Vagina (tissue), 2 donors: Measurements from ENCODE around the gene FIZ1. TPM values are rescaled to one million over a fixed set of nuclear protein-coding genes. Genes with fewer than 3 reads are reported as not detected.

Source experiments
- DNase-seq, 2 donors: peaks; one replicate each; pipeline ENCODE4 v3.0.0-alpha.2; 2017; ENCODE audit errors: extremely low spot score in 2 of 2
- H3K27ac ChIP-seq: fragments of 200-600 bp; sonication (generic); one replicate; pipeline ENCODE4 v1.5.1; 2019
- H3K27me3 ChIP-seq: fragments of 200-600 bp; sonication (generic); one replicate; pipeline ENCODE4 v1.5.1; 2019
- H3K36me3 ChIP-seq, 2 donors: fragments of 200-600 bp; sonication (generic); one replicate each; pipeline ENCODE4 v1.5.1; 2017 to 2019
- H3K4me1 ChIP-seq: fragments of 200-600 bp; sonication (generic); one replicate; pipeline ENCODE4 v1.5.1; 2019
- H3K4me3 ChIP-seq, 2 donors: fragments of 200-600 bp; sonication (generic); 1 replicate in 1 of 2; 2 replicates in 1 of 2; pipeline ENCODE4 v1.5.1; 2016 to 2019
- H3K9me3 ChIP-seq: fragments of 200-600 bp; sonication (generic); one replicate; pipeline ENCODE4 v1.5.1; 2019
- POLR2A ChIP-seq, 2 donors: fragments of 450-650 bp; IDR thresholded peaks; one replicate each; pipeline ENCODE4 v1.6.1; 2017; ENCODE audit warnings: antibody characterized with exemption in 2 of 2, mild to moderate bottlenecking in 2 of 2, moderate library complexity in 2 of 2
- POLR2AphosphoS5 ChIP-seq, 2 donors: sonication (generic); formaldehyde crosslinking; IDR thresholded peaks; one replicate each; pipeline ENCODE4 v1.9.0; 2017; ENCODE audit warnings: antibody characterized with exemption in 2 of 2, mild to moderate bottlenecking in 2 of 2, low read depth in 1 of 2; ENCODE audit not compliant: insufficient read depth in 1 of 2
- intact Hi-C: fragments of 100-400 bp; cut with DNase I; formaldehyde crosslinking; loops from one replicate; pipeline ENCODE4 v1.15.1; 2023
- total RNA-seq: library from RNA; depleted of rRNA; stranded (reverse); fragments of >200 nt; gene quantifications from one replicate; pipeline ENCODE4 v1.2.3, GENCODE V29; 2016
- TF ChIP-seq, protein P1 (sequence below), 3 experiments: fragments of 450-650 bp in 2 of 3; fragments of 200-600 bp in 1 of 3; sonication (generic) in 1 of 3; IDR thresholded peaks; one replicate each; pipeline ENCODE4 v1.5.1; 2017 to 2019; ENCODE audit warnings: antibody characterized with exemption in 3 of 3, mild to moderate bottlenecking in 2 of 3, moderate library complexity in 2 of 3

FIZ1 gene
- total RNA-seq, 1 donor from 2014 or later: 5.4 TPM

DNA sequence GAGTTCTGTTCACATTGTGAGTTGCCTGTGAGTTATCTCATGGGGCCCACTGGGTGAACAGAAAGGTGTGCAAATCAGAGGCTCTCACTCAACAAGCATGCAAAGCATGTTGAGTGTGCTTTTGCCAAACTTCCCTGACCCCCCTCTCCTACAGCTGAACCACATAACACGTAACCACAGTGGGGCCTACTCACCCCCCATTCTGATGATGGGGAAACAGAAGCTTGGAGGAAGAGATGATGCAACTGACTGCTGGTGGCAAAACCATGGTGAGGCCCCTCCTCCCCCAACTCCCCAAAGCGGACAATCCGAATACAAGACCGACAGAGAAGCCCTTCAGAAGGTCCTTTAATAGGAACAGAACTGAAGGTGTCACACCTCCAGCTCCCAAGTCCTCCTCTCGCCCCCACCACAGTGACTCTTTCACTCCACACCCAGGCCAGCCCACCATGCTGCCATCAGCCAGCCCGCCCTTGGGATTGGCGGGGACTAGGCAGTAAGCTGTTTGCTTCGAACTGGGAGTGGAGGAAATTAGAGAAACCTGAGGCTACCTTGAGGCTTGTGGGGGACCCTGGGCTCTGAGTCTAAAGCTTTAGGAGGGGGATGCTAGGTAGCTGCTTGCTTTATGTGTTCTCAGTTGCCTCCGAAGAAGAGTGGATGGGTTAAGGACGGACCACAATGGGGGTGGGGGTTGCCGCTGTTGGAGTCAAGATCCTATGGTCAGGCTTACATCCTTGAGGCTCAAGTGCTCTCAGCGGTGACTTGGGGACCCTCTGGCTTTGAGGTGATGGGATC, 21.3 kb upstream of the FIZ1 start:
- H3K4me3 ChIP-seq: no peak overlapping the region
- intact Hi-C loops: no loop called here
- H3K9me3 ChIP-seq: no peaks in the 10 kb centered on the region
- H3K27me3 ChIP-seq: no peaks in the 10 kb centered on the region
- peaks cover 14% of the 10 kb centered on the region for H3K4me1 ChIP-seq
- TF ChIP-seq POLR2AphosphoS5 (IDR thresholded peaks at IDR 0.05; ENCODE audit: insufficient read depth in 1 of 2, low read depth in 1 of 2) (no peak), POLR2A (IDR thresholded peaks at IDR 0.05) (no peak)
- TF ChIP-seq, protein P1, sequence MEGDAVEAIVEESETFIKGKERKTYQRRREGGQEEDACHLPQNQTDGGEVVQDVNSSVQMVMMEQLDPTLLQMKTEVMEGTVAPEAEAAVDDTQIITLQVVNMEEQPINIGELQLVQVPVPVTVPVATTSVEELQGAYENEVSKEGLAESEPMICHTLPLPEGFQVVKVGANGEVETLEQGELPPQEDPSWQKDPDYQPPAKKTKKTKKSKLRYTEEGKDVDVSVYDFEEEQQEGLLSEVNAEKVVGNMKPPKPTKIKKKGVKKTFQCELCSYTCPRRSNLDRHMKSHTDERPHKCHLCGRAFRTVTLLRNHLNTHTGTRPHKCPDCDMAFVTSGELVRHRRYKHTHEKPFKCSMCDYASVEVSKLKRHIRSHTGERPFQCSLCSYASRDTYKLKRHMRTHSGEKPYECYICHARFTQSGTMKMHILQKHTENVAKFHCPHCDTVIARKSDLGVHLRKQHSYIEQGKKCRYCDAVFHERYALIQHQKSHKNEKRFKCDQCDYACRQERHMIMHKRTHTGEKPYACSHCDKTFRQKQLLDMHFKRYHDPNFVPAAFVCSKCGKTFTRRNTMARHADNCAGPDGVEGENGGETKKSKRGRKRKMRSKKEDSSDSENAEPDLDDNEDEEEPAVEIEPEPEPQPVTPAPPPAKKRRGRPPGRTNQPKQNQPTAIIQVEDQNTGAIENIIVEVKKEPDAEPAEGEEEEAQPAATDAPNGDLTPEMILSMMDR (IDR thresholded peaks at IDR 0.05): no peak
- no peak for DNase-seq
- peaks cover 0 to 19% of the 10 kb centered on the region in 2 donors for H3K36me3 ChIP-seq
- H3K27ac ChIP-seq: no peak overlapping the region

GRCh38 chr19:55619286-55619685, 20.0 kb upstream of the FIZ1 start:
- H3K9me3 ChIP-seq: no peaks in the 10 kb centered on the region
- no peak overlapping the region for H3K4me3 ChIP-seq
- no peak for DNase-seq
- intact Hi-C loops: no loop called here
- H3K27me3 ChIP-seq: no peaks in the 10 kb centered on the region
- peaks cover 0 to 24% of the 10 kb centered on the region in 2 donors for H3K36me3 ChIP-seq
- peaks cover 7% of the 10 kb centered on the region for H3K4me1 ChIP-seq
- TF ChIP-seq POLR2A (IDR thresholded peaks at IDR 0.05) (no peak), POLR2AphosphoS5 (IDR thresholded peaks at IDR 0.05; ENCODE audit: insufficient read depth in 1 of 2, low read depth in 1 of 2) (no peak)
- TF ChIP-seq, protein P1 (IDR thresholded peaks at IDR 0.05): no peak
- no peak overlapping the region for H3K27ac ChIP-seq

- Histone ChIP-seq H3K4me3 (no peak overlapping the region), H3K27ac (no peak overlapping the region), H3K9me3 (no peaks in the 10 kb centered on the region), H3K36me3 (peaks cover 0 to 24% of the 10 kb centered on the region in 2 donors), H3K27me3 (no peaks in the 10 kb centered on the region), H3K4me1 (peaks cover under 1% of the 10 kb centered on the region)
- DNase-seq: no peak
- intact Hi-C loops: no loop called here
- TF ChIP-seq, protein P1 (IDR thresholded peaks at IDR 0.05): no peak
- TF ChIP-seq POLR2AphosphoS5 (IDR thresholded peaks at IDR 0.05; ENCODE audit: insufficient read depth in 1 of 2, low read depth in 1 of 2) (no peak), POLR2A (IDR thresholded peaks at IDR 0.05) (no peak)
These were observed 19.1 kb upstream of the FIZ1 start for GRCh38 chr19:55618426-55618825.

DNA sequence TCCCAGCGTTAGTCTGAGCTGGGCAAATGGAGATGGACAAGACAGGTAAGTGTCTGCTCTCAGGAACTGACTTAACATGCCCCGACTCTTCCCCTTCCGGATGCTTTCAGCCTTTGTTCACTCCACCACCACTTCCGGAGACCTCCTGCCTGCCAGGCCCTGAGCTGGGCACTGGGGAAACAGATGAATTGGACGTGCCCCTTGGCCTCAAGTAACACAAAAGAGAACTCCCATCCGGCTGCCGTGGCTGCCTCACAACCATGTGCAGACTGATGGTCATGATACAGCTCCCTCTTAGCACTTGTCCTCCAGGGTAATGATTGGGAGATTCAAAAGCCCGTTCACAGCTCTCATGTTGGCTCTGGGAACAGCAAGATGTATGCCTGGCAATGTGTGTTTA, 18.1 kb upstream of the FIZ1 start:
- Histone ChIP-seq H3K4me1 (no peaks in the 10 kb centered on the region), H3K27me3 (no peaks in the 10 kb centered on the region), H3K36me3 (peaks cover 0 to 24% of the 10 kb centered on the region in 2 donors), H3K27ac (no peak overlapping the region), H3K9me3 (no peaks in the 10 kb centered on the region), H3K4me3 (no peak overlapping the region)
- DNase-seq: no peak
- intact Hi-C loops: no loop called here
- TF ChIP-seq, protein P1 (IDR thresholded peaks at IDR 0.05): no peak
- TF ChIP-seq POLR2AphosphoS5 (IDR thresholded peaks at IDR 0.05; ENCODE audit: insufficient read depth in 1 of 2, low read depth in 1 of 2) (no peak), POLR2A (IDR thresholded peaks at IDR 0.05) (no peak)

- H3K27ac ChIP-seq: no peak overlapping the region
- no peaks in the 10 kb centered on the region for H3K27me3 ChIP-seq
- H3K9me3 ChIP-seq: no peaks in the 10 kb centered on the region
- no peak overlapping the region for H3K4me3 ChIP-seq
- peaks cover 5% of the 10 kb centered on the region for H3K4me1 ChIP-seq
- H3K36me3 ChIP-seq: peaks cover 0 to 24% of the 10 kb centered on the region in 2 donors
- DNase-seq: no peak
- intact Hi-C loops: no loop called here
- TF ChIP-seq, protein P1 (IDR thresholded peaks at IDR 0.05): no peak
- TF ChIP-seq POLR2AphosphoS5 (IDR thresholded peaks at IDR 0.05; ENCODE audit: insufficient read depth in 1 of 2, low read depth in 1 of 2) (no peak), POLR2A (IDR thresholded peaks at IDR 0.05) (no peak)
These were observed 17.1 kb upstream of the FIZ1 start for GRCh38 chr19:55616395-55616875.
